MM.1S (cell line): Measurements from ENCODE around the gene ECHS1.

Source experiments
- DNase-seq: peaks from one replicate; pipeline ENCODE4 v3.0.0-alpha.2; 2015
- H2AFZ ChIP-seq: fragments of 300-600 bp; sonication (generic); 2 replicates; pipeline ENCODE4 v1.6.0; 2016; ENCODE audit warnings: antibody characterized with exemption, low read length
- H3F3A ChIP-seq: fragments of 300-600 bp; sonication (generic); 2 replicates; pipeline ENCODE4 v1.6.1; 2016; ENCODE audit warnings: mild to moderate bottlenecking, antibody characterized with exemption, low read length, moderate library complexity, mixed read lengths; ENCODE audit not compliant: insufficient read depth
- H3K27ac ChIP-seq: fragments of 300-600 bp; sonication (generic); 2 replicates; pipeline ENCODE4 v1.5.1; 2016; ENCODE audit warnings: mild to moderate bottlenecking, low read length
- H3K27me3 ChIP-seq: fragments of 300-600 bp; sonication (generic); replicated peaks from 2 replicates; pipeline ENCODE4 v1.6.0; 2016; ENCODE audit warnings: low read length; ENCODE audit not compliant: insufficient read depth
- H3K36me3 ChIP-seq: fragments of 300-600 bp; sonication (generic); replicated peaks from 2 replicates; pipeline ENCODE4 v1.6.1; 2016; ENCODE audit warnings: mild to moderate bottlenecking, low read length, mixed read lengths; ENCODE audit not compliant: insufficient read depth
- H3K4me1 ChIP-seq: fragments of 300-600 bp; sonication (generic); 2 replicates; pipeline ENCODE4 v1.6.1; 2016; ENCODE audit warnings: low read length, mixed read lengths
- H3K4me2 ChIP-seq: fragments of 300-600 bp; sonication (generic); 2 replicates; pipeline ENCODE4 v1.6.0; 2016; ENCODE audit warnings: low read depth, low read length
- H3K4me3 ChIP-seq: fragments of 300-600 bp; sonication (generic); 2 replicates; pipeline ENCODE4 v1.5.1; 2016; ENCODE audit warnings: low read length, mixed read lengths
- H3K79me2 ChIP-seq: fragments of 300-600 bp; sonication (generic); 2 replicates; pipeline ENCODE4 v1.6.1; 2016; ENCODE audit warnings: mixed run types, low read length, mixed read lengths
- H3K9ac ChIP-seq: fragments of 300-600 bp; sonication (generic); 2 replicates; pipeline ENCODE4 v1.6.1; 2016; ENCODE audit warnings: low read length, mixed read lengths
- H3K9me2 ChIP-seq: fragments of 300-600 bp; sonication (generic); replicated peaks from 2 replicates; pipeline ENCODE4 v1.6.1; 2016; ENCODE audit warnings: mild to moderate bottlenecking, low read length, mixed read lengths; ENCODE audit not compliant: insufficient read depth
- H3K9me3 ChIP-seq: fragments of 300-600 bp; sonication (generic); replicated peaks from 2 replicates; pipeline ENCODE4 v1.6.1; 2016; ENCODE audit warnings: mild to moderate bottlenecking, low read length, mixed read lengths; ENCODE audit not compliant: insufficient read depth
- H4K20me1 ChIP-seq: fragments of 300-600 bp; sonication (generic); 2 replicates; pipeline ENCODE4 v1.6.1; 2016; ENCODE audit warnings: mild to moderate bottlenecking, low read length, moderate library complexity, mixed read lengths; ENCODE audit not compliant: insufficient read depth
- EZH2 ChIP-seq: fragments of 300-600 bp; sonication (generic); optimal IDR thresholded peaks from 2 replicates; pipeline ENCODE3; 2017; ENCODE audit warnings: low read depth, mild to moderate bottlenecking, antibody characterized with exemption, low read length, mixed read lengths
- EZH2phosphoT487 ChIP-seq: fragments of 300-600 bp; sonication (generic); IDR thresholded peaks from 2 replicates; pipeline ENCODE4 v1.6.1; 2018; ENCODE audit warnings: antibody characterized with exemption, low read length
- TF ChIP-seq, protein P1 (sequence below): fragments of 300-600 bp; sonication (generic); IDR thresholded peaks from 2 replicates; pipeline ENCODE4 v1.5.1; 2016; ENCODE audit warnings: antibody characterized with exemption, low read length, mixed read lengths

The ECHS1 gene

DNA sequence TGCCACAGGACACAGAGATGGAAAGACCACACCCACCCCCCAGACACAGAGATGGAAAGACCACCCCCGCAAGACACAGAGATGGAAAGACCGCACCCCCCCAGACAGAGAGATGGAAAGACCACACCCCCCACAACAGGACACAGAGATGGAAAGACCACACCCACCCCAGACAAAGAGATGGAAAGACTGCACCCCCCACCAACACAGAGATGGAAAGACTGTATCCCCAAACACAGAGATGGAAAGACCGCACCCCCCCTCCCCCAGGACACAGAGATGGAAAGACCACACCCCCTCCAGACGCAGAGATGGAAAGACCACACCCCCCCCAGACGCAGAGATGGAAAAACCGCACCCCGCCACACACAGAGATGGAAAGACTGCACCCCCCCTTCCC, 56.4 kb downstream of the ECHS1 start:
- Histone ChIP-seq H3K79me2 (no peaks in the 10 kb centered on the region), H3K9ac (no peak overlapping the region), H3F3A (no peaks in the 10 kb centered on the region), H2AFZ (no peak overlapping the region), H3K36me3 (no peaks in the 10 kb centered on the region), H4K20me1 (no peaks in the 10 kb centered on the region), H3K9me2 (no peaks in the 10 kb centered on the region), H3K27me3 (no peaks in the 10 kb centered on the region), H3K4me2 (no peak overlapping the region), H3K27ac (no peak overlapping the region), H3K4me3 (no peak overlapping the region), H3K4me1 (no peaks in the 10 kb centered on the region), H3K9me3 (no peaks in the 10 kb centered on the region)
- no peak for DNase-seq
- TF ChIP-seq EZH2 (no peak), EZH2phosphoT487 (no peak)
- TF ChIP-seq, protein P1, sequence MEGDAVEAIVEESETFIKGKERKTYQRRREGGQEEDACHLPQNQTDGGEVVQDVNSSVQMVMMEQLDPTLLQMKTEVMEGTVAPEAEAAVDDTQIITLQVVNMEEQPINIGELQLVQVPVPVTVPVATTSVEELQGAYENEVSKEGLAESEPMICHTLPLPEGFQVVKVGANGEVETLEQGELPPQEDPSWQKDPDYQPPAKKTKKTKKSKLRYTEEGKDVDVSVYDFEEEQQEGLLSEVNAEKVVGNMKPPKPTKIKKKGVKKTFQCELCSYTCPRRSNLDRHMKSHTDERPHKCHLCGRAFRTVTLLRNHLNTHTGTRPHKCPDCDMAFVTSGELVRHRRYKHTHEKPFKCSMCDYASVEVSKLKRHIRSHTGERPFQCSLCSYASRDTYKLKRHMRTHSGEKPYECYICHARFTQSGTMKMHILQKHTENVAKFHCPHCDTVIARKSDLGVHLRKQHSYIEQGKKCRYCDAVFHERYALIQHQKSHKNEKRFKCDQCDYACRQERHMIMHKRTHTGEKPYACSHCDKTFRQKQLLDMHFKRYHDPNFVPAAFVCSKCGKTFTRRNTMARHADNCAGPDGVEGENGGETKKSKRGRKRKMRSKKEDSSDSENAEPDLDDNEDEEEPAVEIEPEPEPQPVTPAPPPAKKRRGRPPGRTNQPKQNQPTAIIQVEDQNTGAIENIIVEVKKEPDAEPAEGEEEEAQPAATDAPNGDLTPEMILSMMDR, result no peak

DNA sequence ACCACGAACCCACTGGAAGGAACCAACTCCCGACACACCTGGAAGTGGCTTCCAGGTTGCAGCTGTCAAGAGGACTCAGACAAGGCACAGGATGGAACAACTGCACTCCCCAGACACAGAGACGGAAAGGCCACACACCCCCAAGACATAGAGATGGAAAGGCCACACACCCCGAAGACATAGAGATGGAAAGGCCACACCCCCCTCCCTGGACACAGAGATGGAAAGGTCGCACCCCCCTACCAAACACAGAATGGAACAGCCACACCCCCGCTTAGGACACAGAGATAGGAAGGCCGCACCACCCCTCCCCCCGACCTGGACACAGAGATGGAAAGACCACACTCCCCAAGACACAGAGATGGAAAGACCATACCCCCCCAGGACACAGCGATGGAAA, 56.9 kb downstream of the ECHS1 start:
- no peak for DNase-seq
- Histone ChIP-seq H3K36me3 (no peaks in the 10 kb centered on the region), H3F3A (no peaks in the 10 kb centered on the region), H4K20me1 (no peaks in the 10 kb centered on the region), H2AFZ (no peak overlapping the region), H3K9ac (no peak overlapping the region), H3K4me3 (no peak overlapping the region), H3K9me3 (no peaks in the 10 kb centered on the region), H3K4me2 (no peak overlapping the region), H3K9me2 (no peaks in the 10 kb centered on the region), H3K27ac (no peak overlapping the region), H3K27me3 (no peaks in the 10 kb centered on the region), H3K4me1 (no peaks in the 10 kb centered on the region), H3K79me2 (no peaks in the 10 kb centered on the region)
- no peak for TF ChIP-seq EZH2phosphoT487
- TF ChIP-seq EZH2, result no peak
- TF ChIP-seq, protein P1, result no peak

DNA sequence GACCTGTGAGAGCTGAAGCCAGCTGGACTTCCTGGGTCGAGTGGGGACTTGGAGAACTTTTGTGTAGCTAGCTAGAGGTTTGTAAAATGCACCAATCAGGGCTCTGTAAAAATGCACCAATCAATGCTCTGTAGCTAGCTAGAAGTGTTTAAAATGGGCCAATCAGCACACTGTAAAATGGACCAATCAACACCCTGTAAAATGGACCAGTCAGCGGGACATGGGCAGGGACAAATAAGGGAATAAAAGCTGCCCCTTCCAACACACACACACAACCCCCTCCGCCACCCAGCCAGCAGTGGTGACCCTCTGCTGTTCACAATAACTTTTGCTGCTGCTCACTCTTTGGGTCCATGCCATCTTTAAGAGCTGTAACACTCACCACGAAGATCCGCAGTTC, 57.3 kb downstream of the ECHS1 start:
- no peak overlapping the region for H3K9ac ChIP-seq
- no peaks in the 10 kb centered on the region for H3K79me2 ChIP-seq
- no peak for DNase-seq
- no peaks in the 10 kb centered on the region for H3K4me1 ChIP-seq
- no peaks in the 10 kb centered on the region for H3F3A ChIP-seq
- TF ChIP-seq, protein P1, result no peak
- TF ChIP-seq EZH2 (no peak), EZH2phosphoT487 (no peak)
- H3K4me2 ChIP-seq, result no peak overlapping the region
- H3K36me3 ChIP-seq, result no peaks in the 10 kb centered on the region
- no peak overlapping the region for H3K4me3 ChIP-seq
- H3K9me3 ChIP-seq, result no peaks in the 10 kb centered on the region
- no peaks in the 10 kb centered on the region for H3K9me2 ChIP-seq
- H4K20me1 ChIP-seq, result no peaks in the 10 kb centered on the region
- H3K27ac ChIP-seq, result no peak overlapping the region
- no peak overlapping the region for H2AFZ ChIP-seq
- no peaks in the 10 kb centered on the region for H3K27me3 ChIP-seq

DNA sequence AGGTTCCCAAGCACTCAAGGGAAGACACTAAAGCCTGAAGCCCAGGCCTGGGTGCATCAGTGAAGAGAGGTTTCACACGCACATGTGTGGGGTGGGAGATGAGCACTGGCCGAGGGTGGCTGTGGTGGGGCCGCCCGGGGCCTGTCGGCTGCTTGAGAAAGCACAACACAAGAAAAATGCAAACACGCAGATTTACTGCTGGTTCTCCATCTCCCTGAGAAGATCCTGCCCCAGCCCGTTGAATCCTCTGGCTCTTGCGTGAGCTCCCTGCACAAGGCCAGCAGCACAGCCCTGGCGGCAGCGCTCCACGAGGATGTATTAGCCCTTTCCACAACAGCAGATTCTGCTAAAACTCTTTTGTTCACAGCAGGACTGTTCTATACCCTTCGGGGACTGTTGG, 58.2 kb downstream of the ECHS1 start:
- no peak overlapping the region for H3K4me2 ChIP-seq
- no peaks in the 10 kb centered on the region for H3K4me1 ChIP-seq
- H3K9ac ChIP-seq, result no peak overlapping the region
- H3F3A ChIP-seq, result no peaks in the 10 kb centered on the region
- TF ChIP-seq EZH2 (no peak), EZH2phosphoT487 (no peak)
- TF ChIP-seq, protein P1, result no peak
- no peaks in the 10 kb centered on the region for H3K27me3 ChIP-seq
- DNase-seq, result no peak
- no peak overlapping the region for H3K27ac ChIP-seq
- H2AFZ ChIP-seq, result no peak overlapping the region
- no peaks in the 10 kb centered on the region for H3K9me3 ChIP-seq
- no peaks in the 10 kb centered on the region for H3K79me2 ChIP-seq
- H4K20me1 ChIP-seq, result no peaks in the 10 kb centered on the region
- H3K4me3 ChIP-seq, result no peak overlapping the region
- no peaks in the 10 kb centered on the region for H3K9me2 ChIP-seq
- H3K36me3 ChIP-seq, result no peaks in the 10 kb centered on the region
